Measurements from ENCODE around the gene LINGO1. TPM values are rescaled to one million over a fixed set of nuclear protein-coding genes. Genes with fewer than 3 reads are reported as not detected.

The LINGO1 gene
- total and polyA plus RNA-seq, 2 of the 8 experiments (the other 6 are each of a cell fraction or from before 2014, with no cell fraction given) = 57.1 to 114 TPM

GRCh38 chr15:77564938-77565337, 67.8 kb downstream of the LINGO1 start (continued):
- no peak for TF ChIP-seq CHD7 (IDR thresholded peaks at IDR 0.05; ENCODE audit: insufficient replicate concordance, low read length)
- no peak for TF ChIP-seq RNF2 (IDR thresholded peaks at IDR 0.05; ENCODE audit: borderline replicate concordance, low read depth, low read length, missing control alignments, poor library complexity, severe bottlenecking)
- TF ChIP-seq CTBP2 (IDR thresholded peaks at IDR 0.05; ENCODE audit: borderline replicate concordance, insufficient read depth, insufficient read length, low read length) = no peak
- no peak for TF ChIP-seq SIRT6 (IDR thresholded peaks at IDR 0.05; ENCODE audit: low read length)
- TF ChIP-seq E2F6 (IDR thresholded peaks at IDR 0.05) = no peak
- TF ChIP-seq PHF8 (conservative IDR thresholded peaks at IDR 0.05; ENCODE audit: low read depth, low read length) = no peak
- no peak for TF ChIP-seq SIN3A (conservative IDR thresholded peaks at IDR 0.05 in 1 of 2, IDR thresholded peaks at IDR 0.05 in 1 of 2; ENCODE audit: low read depth in 1 of 2, low read length in 2 of 2)
- TF ChIP-seq BCL11A (IDR thresholded peaks at IDR 0.05; ENCODE audit: low read depth in 2 of 2, low read length in 2 of 2) = no peak
- TF ChIP-seq POU5F1 (IDR thresholded peaks at IDR 0.05; ENCODE audit: low read depth, low read length) = no peak
- TF ChIP-seq CEBPB (IDR thresholded peaks at IDR 0.05; ENCODE audit: low read depth, low read length) = no peak
- TF ChIP-seq SP1 (IDR thresholded peaks at IDR 0.05; ENCODE audit: low read depth, low read length) = no peak

Measured in H1 (cell line).